GM15510 (cell line): ENCODE data around the gene SPTLC1.

Source experiments
- POLR2A ChIP-seq: IDR thresholded peaks from 3 replicates; pipeline ENCODE4 v1.6.1; 2011; ENCODE audit warnings: borderline replicate concordance; ENCODE audit not compliant: insufficient read length; ENCODE audit errors: extremely low read depth

The SPTLC1 gene

GRCh38 chr9:92003308-92004044 is 111.7 kb downstream of the SPTLC1 start:
- no peak for TF ChIP-seq POLR2A

DNA sequence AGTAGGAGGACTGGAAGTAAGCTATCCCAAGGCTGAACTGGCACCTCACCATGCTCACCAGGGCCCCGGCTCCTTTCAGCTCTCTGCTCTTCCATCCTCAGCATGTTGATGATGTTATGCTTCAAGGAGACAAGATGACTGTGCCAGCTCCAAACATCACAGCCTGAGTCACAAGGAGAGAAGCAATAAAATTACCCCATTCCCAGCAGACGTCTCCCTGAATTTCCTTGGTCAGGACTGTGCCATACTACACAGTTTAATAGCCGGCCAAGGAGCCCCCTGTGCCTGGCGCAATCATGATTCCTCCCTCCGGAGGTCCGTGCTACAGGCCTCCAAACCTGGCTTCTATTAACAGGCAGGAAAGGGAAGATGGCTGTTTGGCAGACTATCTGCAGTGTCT is 114.0 kb downstream of the SPTLC1 start:
- no peak for TF ChIP-seq POLR2A

DNA sequence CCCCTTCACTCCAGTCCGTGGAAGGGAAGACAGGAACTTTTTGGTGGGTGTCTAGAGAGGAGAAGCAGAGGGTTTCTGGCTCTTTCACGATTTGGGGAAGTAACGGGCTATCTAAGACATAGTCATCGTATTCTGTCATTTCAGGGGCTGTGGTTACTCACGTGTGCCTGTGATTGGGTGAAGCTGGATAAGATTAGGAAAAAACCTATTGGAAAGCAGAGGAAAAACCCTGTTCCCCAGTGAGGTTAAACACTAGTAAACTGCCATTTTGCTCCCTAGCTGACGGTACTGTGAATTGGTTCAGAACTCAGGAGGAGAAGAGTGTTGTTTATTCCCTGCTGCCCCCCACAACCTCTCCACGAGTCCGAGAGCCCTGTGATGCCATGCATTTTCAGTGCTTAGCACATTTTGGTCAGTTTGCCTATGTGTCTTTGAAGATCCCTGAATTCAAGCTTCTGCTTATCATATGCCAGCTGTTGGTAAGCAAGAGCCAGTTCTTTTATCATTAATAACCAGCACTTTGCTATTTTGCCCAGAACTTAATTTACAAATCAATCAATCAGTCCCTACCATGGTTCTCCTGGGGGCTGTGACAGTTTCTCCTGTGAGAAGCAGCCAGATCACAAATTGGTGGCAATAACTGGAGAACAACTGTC is 120.1 kb downstream of the SPTLC1 start:
- TF ChIP-seq POLR2A: no peak

GRCh38 chr9:91994422-91994821 is 120.8 kb downstream of the SPTLC1 start:
- no peak for TF ChIP-seq POLR2A

DNA sequence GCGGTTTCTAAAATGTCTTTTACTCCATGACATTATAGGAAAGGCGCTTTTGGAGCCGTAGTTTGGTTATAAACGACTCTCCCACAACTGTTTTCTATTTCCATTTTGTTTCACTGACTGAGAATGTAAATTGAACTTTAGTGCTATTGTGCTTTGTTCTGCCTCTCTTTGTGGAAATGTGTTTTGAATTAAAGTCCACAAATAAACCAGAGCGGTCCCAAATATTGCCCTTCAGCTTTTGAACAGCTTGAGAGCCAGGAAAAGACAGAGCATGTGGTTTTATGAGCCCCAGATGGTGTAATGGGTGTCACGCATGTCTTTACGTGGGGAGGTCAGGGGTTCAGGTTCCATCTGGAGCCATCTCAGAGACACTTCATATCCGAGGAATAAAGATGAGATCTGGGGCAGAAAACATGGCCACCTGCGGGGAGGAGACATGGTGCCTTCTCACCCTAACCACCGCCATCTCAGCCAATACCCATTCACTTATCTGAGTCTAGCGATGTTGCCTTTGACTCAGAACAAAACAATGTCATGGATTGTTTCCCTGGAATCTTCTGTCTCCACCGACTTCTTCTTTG is 122.7 kb downstream of the SPTLC1 start:
- TF ChIP-seq POLR2A: no peak

DNA sequence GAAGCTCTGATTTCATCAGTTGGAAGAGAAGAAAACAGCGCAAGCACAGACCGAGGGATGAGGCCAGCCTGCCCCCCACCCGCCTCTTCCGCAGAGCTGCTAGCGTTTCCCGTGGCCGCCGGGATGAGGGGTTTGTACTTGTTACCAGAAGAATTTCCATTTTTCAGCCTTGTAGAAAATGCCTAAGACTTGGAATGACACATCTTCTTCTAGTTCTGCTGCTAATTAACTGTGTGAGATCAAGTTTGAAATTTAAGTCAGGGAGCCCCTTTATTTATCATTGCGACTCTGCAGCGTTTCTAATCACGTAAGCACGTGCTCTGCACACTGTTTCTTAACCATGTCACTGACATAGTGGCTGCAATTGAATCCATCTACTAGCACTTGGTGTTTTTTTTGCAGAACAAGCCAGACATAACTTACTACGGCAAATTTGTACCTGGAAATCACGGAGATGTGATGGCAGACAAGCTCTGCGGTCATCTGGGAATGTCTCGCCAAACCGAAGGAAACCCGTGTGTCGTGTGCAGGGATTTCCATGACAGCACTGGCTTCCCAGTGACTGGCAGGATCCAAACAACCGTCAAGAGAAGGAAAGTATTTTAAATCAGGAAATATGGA is 123.4 kb downstream of the SPTLC1 start:
- TF ChIP-seq POLR2A: no peak

DNA sequence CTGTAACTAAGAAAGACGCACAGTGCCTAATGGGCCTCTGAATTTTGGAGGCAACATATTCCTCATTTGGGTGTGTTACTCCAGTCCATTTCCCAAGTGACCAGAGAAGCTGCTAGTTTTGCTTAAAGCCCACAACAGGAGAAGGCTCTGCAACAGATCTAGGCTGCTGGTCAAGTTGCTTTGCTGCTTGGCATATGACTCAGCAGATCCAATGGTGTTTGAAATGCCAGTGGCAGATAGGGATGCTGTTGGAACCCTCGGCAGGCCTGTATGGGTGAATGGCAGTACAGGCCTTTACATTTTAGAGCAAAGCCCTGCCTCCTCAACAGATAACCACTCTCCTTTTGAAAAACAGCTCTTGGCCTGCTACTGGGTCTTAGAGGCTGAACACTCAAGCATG is 129.0 kb downstream of the SPTLC1 start:
- no peak for TF ChIP-seq POLR2A

DNA sequence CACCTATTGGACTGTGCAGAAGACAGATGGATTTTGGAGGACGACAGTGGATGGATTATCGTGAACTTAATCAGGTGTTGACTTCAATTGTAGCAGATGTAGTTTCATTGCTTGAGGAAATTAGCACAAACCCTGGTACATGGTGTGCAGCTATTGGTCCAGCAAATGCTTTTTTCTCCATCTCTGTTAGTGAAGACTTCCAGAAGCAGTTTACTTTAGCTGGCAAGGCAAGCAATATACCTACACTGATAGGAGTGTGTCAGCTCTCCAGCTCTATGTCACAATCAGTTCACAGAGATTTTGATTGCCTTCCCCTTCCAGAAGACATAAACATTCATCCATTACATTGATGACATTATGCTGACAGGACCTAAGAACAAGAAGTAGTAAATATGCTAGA is 129.5 kb downstream of the SPTLC1 start:
- TF ChIP-seq POLR2A: no peak
